Stimulated activated naive CD4-positive, alpha-beta T cell treated with Interleukin-2 at 50 U/mL for 16 hours (primary cell): Measurements from ENCODE around the gene HPDL.
"Not testable (repeated sequence)": the region's sequence is repeated elsewhere in the genome, so short reads cannot be mapped to it uniquely, and the experiment has no call there.

Experiments
- DNase-seq: peaks from one replicate; lab custom pipeline; 2025; lab: John Stamatoyannopoulos, UW

HPDL gene

GRCh38 chr1:45326627-45327623, at the start of gene HPDL:
TSS of gene HPDL (plus strand) at chr1:45326895. CDS start at chr1:45327149, 254 bp downstream.
- DNase-seq, result peak; percentile 58

DNA sequence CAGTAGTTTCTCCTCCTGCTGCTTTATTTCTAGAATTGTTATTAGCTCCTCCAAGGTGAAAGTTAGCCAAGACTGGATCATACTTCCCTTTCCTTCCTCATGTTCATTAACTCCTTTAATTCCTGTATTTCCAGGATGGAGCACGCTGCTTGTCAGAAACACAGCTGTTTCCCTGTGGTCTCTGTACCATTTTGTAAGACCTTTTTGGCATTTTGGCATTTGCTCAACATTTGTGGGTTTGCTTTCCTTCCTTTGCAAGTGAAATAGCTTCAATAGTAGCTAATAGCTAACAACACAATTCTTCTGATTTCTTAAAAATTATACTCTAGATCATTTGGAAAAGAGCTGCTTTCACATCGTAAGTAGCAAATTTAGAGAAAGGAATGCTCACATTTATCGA, 44.3 kb upstream of the HPDL start:
- DNase-seq, result no peak

DNA sequence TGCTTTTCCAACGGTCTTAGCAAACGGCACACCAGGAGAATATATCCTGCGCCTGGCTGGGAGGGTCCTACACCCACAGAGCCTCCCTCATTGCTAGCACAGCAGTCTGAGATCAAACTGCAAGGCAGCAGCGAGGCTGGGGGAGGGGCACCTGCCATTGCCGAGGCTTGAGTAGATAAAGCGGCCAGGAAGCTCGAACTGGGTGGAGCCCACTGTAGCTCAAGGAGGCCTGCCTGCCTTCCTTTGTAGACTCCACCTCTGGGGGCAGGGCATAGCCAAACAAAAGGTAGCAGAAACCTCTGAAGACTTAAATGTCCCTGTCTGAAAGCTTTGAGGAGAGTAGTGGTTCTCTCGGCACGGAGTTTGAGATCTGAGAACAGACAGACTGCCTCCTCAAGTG, 41.8 kb upstream of the HPDL start:
- DNase-seq, result not testable (repeated sequence)

- not testable (repeated sequence) for DNase-seq
Observed at GRCh38 chr1:45286521-45286920, 40.2 kb upstream of the HPDL start.

- DNase-seq, result not testable (repeated sequence)
Observed at GRCh38 chr1:45291002-45291401, 35.7 kb upstream of the HPDL start.

DNA sequence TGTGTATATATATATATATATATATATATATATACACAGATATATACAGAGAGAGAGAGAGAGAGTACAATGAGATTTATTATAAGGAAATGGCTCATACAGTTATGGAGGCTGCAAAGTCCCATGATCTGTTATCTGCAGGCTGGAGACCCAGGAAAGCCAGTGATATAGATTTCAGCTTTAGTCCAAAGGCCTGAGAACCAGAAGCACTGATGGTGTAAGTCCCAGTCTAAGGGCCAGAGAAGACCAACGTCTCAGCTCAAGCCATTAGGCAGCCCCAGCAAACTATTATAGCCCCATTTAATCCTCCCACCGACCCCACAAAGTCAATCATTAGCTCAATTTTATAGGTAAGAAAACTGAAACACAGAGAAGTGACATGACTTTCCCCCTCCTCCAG, 35.0 kb upstream of the HPDL start:
- no peak for DNase-seq

DNA sequence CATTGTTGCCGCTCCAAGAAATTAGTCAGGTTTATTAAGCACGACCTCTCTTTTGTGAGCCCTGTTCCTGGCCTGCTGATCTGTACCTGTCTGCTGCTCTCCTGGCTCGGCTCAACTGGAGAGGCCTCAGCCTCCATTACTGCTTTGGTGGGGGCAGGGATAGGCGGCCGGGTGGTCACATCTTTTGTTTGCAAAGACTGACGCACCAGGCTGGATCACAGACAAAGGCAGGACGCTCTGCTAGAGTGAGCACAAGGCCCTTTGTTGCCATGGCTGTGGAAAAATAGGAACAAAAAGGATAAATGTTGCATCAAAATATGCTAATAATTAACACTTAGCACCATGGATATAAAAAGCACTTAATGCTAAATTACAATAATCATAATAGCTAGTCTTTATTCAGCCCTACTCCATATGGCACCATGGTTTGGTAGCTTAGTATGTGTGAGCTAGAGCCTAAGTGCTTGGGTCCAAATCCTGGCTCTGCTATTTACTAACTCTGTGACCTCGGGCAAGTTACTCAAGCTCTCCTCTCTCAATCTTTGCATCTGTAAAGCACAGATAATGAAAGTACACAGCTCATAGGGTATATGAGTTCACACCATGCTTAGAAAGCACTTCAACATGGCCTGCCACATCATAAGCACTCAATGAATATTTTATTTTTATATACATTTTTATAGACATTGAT, 28.9 kb upstream of the HPDL start:
- DNase-seq, result no peak

DNA sequence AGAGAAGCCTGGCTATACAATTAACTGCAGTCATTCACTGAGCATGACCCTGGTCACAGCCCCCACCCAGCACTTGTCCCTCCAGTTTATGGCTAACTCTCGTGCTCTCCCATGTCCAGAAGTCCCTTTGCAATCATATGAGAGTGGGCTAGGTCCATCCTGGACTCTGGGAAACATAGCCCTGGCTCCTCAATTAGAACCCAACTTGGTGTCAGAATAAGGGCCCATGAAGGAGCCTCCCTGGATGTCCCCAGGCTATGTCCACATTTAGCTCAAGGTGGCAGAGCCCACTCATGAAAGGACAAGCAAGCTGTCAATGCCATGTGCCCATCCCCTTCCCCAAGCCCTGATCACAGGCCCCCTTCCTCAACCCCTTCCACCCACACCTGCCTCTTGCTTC, 27.4 kb upstream of the HPDL start:
- DNase-seq, result no peak

GRCh38 chr1:45299981-45300668, 26.6 kb upstream of the HPDL start:
- no peak for DNase-seq

DNA sequence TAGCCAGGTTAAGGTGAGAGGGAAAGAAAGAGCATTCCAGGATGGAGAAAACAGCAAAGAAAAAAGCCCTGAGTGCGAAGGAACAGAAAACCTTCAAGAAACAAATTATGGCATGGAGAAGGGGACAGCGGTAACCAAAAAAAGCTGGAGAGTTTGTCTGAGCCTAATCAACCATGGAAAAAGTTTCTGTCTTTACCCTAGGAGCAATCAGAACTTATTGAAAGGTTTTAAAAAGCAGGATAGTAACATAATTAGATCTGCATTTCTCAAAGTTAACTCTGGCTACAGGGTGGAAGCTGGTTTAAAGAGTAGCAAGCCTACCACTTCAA, 26.1 kb upstream of the HPDL start:
- no peak for DNase-seq

GRCh38 chr1:45302505-45303150, 24.1 kb upstream of the HPDL start:
- no peak for DNase-seq

DNA sequence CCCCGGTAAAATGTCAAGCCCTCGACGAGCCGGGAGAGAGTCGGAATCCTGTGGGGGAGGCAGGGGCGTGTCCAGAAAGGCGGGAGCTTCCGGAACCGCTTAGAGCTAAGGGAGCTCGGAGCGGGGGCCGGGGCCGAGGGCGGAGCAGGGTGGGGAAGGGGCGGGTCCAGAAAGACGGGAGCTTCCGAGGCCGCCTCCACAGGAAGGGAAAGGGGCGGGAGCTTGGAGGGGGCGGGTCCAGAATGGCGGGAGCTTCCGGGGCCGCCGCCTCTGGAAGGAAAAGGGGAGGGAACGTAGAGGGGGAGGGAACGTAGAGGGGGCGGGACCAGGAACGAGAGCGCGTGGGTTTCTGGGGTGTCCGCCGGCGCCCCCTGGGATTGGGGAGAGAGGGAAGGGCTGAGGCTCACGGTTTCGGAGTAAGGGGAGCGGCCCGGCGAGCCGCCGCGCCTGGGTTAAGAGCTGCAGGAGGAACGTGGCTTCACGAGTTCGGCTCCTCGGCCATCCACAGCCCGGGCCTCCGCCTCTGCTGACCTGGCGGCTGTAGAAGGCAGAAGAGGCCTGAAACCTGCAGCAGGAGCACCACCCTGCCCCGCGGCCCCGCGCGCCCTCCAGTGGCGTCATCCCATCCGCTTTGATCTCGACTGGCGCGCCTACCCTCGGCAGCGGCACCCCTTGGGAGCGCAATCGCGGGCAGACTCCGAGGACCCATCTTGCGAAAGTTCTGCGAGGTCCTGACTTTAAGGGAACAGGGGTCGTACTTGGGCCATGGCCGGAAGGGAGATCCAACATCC, 23.0 kb upstream of the HPDL start:
- DNase-seq, result peak; percentile 99

GRCh38 chr1:45304311-45305081, 22.2 kb upstream of the HPDL start:
- no peak for DNase-seq

DNA sequence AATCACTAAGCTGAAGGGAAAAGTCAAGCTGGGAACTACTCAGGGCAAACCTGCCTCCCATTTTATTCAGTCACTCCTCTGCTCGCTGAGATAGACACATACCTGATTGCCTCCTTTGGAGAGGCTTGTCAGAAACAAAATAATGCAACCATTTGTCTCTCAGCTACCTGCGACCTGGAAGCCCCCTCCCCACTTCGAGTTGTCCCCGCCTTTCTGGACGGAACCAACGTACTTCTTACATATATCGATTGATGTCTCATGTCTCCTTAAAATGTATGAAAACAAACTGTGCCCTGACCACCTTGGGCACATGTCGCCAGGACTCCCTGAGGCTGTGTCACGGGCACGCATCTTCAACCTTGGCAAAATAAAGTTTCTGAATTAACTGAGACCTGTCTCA, 21.5 kb upstream of the HPDL start:
- no peak for DNase-seq

DNA sequence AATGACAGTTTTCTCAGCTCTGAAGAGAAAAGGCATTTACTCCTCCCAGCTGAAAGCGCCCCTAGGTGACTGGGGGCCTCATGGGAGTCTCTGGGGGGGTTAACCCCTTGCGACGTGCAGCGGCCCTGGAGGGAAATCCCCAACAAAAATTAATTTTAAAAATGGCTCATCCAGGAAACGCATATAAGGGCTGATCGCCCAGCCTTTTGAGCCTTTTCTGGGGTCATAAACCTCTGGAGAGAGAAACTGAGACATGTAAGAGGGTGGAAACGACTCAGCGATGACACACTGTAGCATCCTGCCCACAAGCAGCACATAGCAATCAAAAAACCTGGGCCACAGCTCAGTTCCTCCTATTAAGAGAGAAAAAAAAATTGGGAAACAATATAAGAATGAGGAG, 20.4 kb upstream of the HPDL start:
- DNase-seq, result peak; percentile 16

GRCh38 chr1:45306905-45307304, 19.8 kb upstream of the HPDL start:
- DNase-seq, result no peak

- DNase-seq, result no peak
Observed at GRCh38 chr1:45314266-45314665, 12.4 kb upstream of the HPDL start.

GRCh38 chr1:45317166-45317565, 9.5 kb upstream of the HPDL start:
- DNase-seq, result no peak

DNA sequence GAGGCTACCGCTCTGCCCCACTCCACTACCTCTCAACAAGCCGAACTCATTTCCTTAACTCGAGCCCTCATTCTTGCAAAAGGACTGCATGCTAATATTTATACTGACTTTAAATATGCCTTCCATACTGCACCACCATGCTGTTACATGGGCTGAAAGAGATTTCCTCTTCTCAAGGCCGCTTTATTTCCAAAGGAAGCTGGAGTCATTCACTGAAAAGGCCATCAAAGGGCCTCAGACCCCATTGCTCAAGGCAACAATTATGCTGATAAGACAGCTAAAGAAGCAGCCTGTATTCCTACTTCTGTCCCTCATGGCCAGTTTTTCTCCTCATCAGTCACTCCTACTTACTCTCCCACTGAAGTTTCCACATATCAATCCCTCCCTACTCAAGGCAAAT, 6.9 kb upstream of the HPDL start:
- DNase-seq, result no peak

DNA sequence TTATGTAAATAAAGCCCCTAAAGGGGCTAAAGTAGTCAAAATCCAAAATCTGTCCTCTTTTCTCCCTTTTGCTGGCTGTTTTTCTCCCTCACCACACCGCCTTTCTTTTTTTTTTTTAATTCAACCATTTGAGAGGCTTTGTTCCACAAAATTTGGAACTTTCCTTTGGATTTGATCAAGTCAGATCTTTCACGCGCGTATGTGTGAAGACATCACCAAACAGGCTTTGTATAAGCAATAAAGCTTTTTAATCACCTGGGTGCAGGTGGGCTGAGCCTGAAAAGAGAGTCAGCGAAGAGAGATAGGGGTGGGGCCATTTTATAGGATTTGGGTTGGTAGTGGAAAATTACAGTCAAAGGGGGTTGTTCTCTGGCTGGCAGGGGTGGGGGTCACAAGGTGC, 5.3 kb upstream of the HPDL start:
- no peak for DNase-seq
